ENCODE data around the gene UQCC5.

GRCh38 chr3:52511509-52511908 lies 24.9 kb upstream of the UQCC5 start:
- TF ChIP-seq SALL2 (tag by site-specific recombination; IDR thresholded peaks at IDR 0.05; ENCODE audit: borderline replicate concordance) (no peak), ZNF596 (tag by site-specific recombination; IDR thresholded peaks at IDR 0.05) (no peak), CTCF (tag by site-specific recombination; IDR thresholded peaks at IDR 0.05) (no peak)
- TF ChIP-seq, protein P1, sequence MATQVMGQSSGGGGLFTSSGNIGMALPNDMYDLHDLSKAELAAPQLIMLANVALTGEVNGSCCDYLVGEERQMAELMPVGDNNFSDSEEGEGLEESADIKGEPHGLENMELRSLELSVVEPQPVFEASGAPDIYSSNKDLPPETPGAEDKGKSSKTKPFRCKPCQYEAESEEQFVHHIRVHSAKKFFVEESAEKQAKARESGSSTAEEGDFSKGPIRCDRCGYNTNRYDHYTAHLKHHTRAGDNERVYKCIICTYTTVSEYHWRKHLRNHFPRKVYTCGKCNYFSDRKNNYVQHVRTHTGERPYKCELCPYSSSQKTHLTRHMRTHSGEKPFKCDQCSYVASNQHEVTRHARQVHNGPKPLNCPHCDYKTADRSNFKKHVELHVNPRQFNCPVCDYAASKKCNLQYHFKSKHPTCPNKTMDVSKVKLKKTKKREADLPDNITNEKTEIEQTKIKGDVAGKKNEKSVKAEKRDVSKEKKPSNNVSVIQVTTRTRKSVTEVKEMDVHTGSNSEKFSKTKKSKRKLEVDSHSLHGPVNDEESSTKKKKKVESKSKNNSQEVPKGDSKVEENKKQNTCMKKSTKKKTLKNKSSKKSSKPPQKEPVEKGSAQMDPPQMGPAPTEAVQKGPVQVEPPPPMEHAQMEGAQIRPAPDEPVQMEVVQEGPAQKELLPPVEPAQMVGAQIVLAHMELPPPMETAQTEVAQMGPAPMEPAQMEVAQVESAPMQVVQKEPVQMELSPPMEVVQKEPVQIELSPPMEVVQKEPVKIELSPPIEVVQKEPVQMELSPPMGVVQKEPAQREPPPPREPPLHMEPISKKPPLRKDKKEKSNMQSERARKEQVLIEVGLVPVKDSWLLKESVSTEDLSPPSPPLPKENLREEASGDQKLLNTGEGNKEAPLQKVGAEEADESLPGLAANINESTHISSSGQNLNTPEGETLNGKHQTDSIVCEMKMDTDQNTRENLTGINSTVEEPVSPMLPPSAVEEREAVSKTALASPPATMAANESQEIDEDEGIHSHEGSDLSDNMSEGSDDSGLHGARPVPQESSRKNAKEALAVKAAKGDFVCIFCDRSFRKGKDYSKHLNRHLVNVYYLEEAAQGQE (tag by site-specific recombination; IDR thresholded peaks at IDR 0.05): no peak
